Liver (tissue), 3 donors: ENCODE data around the gene KLK10.

ENCODE experiments used
- CTCF ChIP-seq: fragments of 150-350 bp; IDR thresholded peaks from 2 replicates; pipeline ENCODE4 v1.5.1; 2017; ENCODE audit warnings: improper control_type of control experiment, low read depth, low read length; ENCODE audit not compliant: missing input control
- EGR1 ChIP-seq, 2 donors: IDR thresholded peaks; 2 replicates each; pipeline ENCODE4 v1.6.1; 2016 to 2018; ENCODE audit warnings: antibody characterized with exemption in 2 of 2, low read depth in 2 of 2
- GABPA ChIP-seq, 2 donors: IDR thresholded peaks in 1 of 2; conservative IDR thresholded peaks in 1 of 2; 2 replicates each; pipeline ENCODE4 v1.6.1; 2016; ENCODE audit warnings: antibody characterized with exemption in 2 of 2, mild to moderate bottlenecking in 1 of 2, moderate library complexity in 1 of 2
- MAX ChIP-seq: IDR thresholded peaks from 2 replicates; pipeline ENCODE4 v1.6.1; 2016; ENCODE audit warnings: antibody characterized with exemption
- NR2F2 ChIP-seq: IDR thresholded peaks from 2 replicates; pipeline ENCODE4 v1.6.1; 2016; ENCODE audit warnings: antibody characterized with exemption
- RAD21 ChIP-seq, 2 donors: IDR thresholded peaks; 2 replicates each; pipeline ENCODE4 v1.6.1; 2016; ENCODE audit warnings: antibody characterized with exemption in 2 of 2, mild to moderate bottlenecking in 2 of 2
- RXRA ChIP-seq, 2 donors: IDR thresholded peaks; 2 replicates each; pipeline ENCODE4 v1.6.1; 2017 to 2018; ENCODE audit warnings: antibody characterized with exemption in 2 of 2, mild to moderate bottlenecking in 1 of 2
- SP1 ChIP-seq: IDR thresholded peaks from 2 replicates; pipeline ENCODE4 v1.6.1; 2018; ENCODE audit warnings: antibody characterized with exemption, mild to moderate bottlenecking
- TAF1 ChIP-seq: conservative IDR thresholded peaks from 2 replicates; pipeline ENCODE4 v1.6.1; 2016; ENCODE audit warnings: antibody characterized with exemption, mild to moderate bottlenecking
- YY1 ChIP-seq: IDR thresholded peaks from 2 replicates; pipeline ENCODE4 v1.6.1; 2016; ENCODE audit warnings: antibody characterized with exemption, mild to moderate bottlenecking
- ZBTB33 ChIP-seq: IDR thresholded peaks from 2 replicates; pipeline ENCODE4 v1.6.1; 2016; ENCODE audit warnings: antibody characterized with exemption
- TF ChIP-seq, protein P1 (sequence below): IDR thresholded peaks from 2 replicates; pipeline ENCODE4 v1.6.1; 2016; ENCODE audit warnings: antibody characterized with exemption, mild to moderate bottlenecking
- donor health status: healthy.
- donor health status: healthy.

GRCh38 chr19:50963381-50963780 is 56.1 kb downstream of the KLK10 start:
- TF ChIP-seq CTCF (no peak), YY1 (no peak), MAX (no peak), RXRA (IDR thresholded peaks at IDR 0.05) (no peak), RAD21 (IDR thresholded peaks at IDR 0.05) (no peak), SP1 (no peak), ZBTB33 (no peak), EGR1 (IDR thresholded peaks at IDR 0.05; ENCODE audit: low read depth in 2 of 2) (no peak), NR2F2 (no peak), GABPA (IDR thresholded peaks at IDR 0.05 in 1 of 2, conservative IDR thresholded peaks at IDR 0.05 in 1 of 2) (no peak), TAF1 (no peak)
- TF ChIP-seq, protein P1, sequence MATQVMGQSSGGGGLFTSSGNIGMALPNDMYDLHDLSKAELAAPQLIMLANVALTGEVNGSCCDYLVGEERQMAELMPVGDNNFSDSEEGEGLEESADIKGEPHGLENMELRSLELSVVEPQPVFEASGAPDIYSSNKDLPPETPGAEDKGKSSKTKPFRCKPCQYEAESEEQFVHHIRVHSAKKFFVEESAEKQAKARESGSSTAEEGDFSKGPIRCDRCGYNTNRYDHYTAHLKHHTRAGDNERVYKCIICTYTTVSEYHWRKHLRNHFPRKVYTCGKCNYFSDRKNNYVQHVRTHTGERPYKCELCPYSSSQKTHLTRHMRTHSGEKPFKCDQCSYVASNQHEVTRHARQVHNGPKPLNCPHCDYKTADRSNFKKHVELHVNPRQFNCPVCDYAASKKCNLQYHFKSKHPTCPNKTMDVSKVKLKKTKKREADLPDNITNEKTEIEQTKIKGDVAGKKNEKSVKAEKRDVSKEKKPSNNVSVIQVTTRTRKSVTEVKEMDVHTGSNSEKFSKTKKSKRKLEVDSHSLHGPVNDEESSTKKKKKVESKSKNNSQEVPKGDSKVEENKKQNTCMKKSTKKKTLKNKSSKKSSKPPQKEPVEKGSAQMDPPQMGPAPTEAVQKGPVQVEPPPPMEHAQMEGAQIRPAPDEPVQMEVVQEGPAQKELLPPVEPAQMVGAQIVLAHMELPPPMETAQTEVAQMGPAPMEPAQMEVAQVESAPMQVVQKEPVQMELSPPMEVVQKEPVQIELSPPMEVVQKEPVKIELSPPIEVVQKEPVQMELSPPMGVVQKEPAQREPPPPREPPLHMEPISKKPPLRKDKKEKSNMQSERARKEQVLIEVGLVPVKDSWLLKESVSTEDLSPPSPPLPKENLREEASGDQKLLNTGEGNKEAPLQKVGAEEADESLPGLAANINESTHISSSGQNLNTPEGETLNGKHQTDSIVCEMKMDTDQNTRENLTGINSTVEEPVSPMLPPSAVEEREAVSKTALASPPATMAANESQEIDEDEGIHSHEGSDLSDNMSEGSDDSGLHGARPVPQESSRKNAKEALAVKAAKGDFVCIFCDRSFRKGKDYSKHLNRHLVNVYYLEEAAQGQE, result no peak
